Gastrocnemius medialis (tissue), 4 donors: ENCODE measurements around the gene PPP1R12A.

Source experiments
- CTCF ChIP-seq, 5 experiments: fragments of 450-650 bp in 3 of 5; fragments of 200-600 bp in 2 of 5; sonication (generic) in 2 of 5; IDR thresholded peaks in 4 of 5; conservative IDR thresholded peaks in 1 of 5; 1 replicate in 4 of 5; 2 replicates in 1 of 5; pipeline ENCODE4 v1.5.1; 2016 to 2019; ENCODE audit warnings: antibody characterized with exemption in 5 of 5, mild to moderate bottlenecking in 3 of 5, moderate library complexity in 3 of 5
- POLR2A ChIP-seq, 2 donors: fragments of 450-650 bp; IDR thresholded peaks; one replicate each; pipeline ENCODE4 v1.6.1; 2017; ENCODE audit warnings: antibody characterized with exemption in 2 of 2, mild to moderate bottlenecking in 2 of 2, moderate library complexity in 2 of 2

DNA sequence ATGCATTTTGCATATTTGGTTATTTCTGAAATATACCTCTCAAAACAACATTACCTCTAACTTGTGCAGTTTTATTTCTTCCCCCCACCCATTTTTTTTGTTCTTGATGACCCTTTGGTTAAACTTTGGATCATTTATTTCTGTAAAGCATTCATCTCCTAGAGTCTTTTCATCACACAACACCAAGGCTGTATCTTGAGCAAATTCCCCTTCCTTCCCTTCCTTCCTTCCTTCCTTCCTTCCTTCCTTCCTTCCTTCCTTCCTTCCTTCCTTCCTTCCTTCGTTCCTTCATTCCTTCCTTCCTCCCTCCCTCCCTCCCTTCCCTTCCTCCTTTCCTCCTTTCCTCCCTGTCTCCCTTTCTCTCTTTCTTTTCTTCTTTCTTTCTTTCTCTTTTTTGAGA, 43.8 kb upstream of the PPP1R12A start:
- TF ChIP-seq CTCF (IDR thresholded peaks at IDR 0.05 in 4 of 5, conservative IDR thresholded peaks at IDR 0.05 in 1 of 5) (no peak), POLR2A (IDR thresholded peaks at IDR 0.05) (no peak)
